Measurements from ENCODE around the gene SUPT20HL2. TPM values are rescaled to one million over a fixed set of nuclear protein-coding genes. Genes with fewer than 3 reads are reported as not detected.

SUPT20HL2 gene
- total RNA-seq, 2 donors from 2014 or later: not detected

GRCh38 chrX:24347881-24348280, 34.0 kb upstream of the SUPT20HL2 start:
- Histone ChIP-seq H3K4me1 (no peaks in the 10 kb centered on the region), H3K4me3 (no peak overlapping the region), H3K27ac (no peak overlapping the region), H3K27me3 (no peaks in the 10 kb centered on the region), H3K36me3 (no peaks in the 10 kb centered on the region), H3K9ac (ENCODE audit: low read depth in 2 of 2, low read length in 2 of 2) (no peak overlapping the region), H3K9me3 (no peaks in the 10 kb centered on the region)
- intact Hi-C loops (cut with DNase I): no loop called here
- no peak for DNase-seq
- no peak for TF ChIP-seq CTCF (IDR thresholded peaks at IDR 0.05)

DNA sequence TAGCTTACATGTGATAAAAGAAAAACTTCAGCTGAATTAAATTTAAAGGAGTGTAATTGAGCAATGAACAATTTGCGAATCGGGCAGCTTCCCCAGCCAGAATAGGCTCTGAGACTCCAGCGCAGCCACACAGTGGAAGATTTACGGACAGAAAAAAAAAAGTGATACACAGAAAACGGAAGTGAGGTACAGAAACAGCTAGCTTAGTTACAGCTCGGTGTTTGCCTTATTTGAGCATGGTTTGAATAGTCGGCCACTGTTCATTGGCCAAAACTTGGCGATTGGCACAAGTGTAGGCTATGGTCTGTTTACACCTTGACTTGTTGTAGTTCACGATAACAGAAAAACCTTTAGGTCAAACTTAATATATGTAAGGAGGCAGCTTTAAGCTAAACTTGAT, 29.9 kb upstream of the SUPT20HL2 start:
- Histone ChIP-seq H3K36me3 (no peaks in the 10 kb centered on the region), H3K9ac (ENCODE audit: low read depth in 2 of 2, low read length in 2 of 2) (no peak overlapping the region), H3K4me3 (no peak overlapping the region), H3K4me1 (no peaks in the 10 kb centered on the region), H3K27ac (no peak overlapping the region), H3K27me3 (no peaks in the 10 kb centered on the region), H3K9me3 (no peaks in the 10 kb centered on the region)
- intact Hi-C loops (cut with DNase I): no loop called here
- TF ChIP-seq CTCF (IDR thresholded peaks at IDR 0.05): no peak
- DNase-seq: no peak

DNA sequence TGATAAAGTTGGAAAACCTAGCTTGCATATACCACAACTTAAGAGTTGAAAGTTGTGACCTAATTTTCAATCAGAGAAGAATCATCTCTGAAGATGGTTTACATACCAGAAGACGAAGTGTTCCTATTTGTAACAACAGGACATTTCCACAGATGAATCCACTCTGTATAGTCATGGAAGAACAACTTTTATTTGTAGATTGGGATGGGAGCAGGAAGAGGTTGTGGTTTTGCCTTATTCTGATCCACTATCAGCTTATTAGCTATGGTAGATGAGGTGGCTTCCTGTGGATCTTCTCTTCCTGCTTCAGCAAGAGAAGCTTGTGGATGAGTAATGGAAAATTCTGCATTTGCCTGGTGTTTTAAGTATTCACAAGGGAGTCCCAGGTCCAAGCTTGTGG, 27.9 kb upstream of the SUPT20HL2 start:
- H3K4me1 ChIP-seq: no peaks in the 10 kb centered on the region
- no peak for DNase-seq
- no peak for TF ChIP-seq CTCF (IDR thresholded peaks at IDR 0.05)
- H3K36me3 ChIP-seq: no peaks in the 10 kb centered on the region
- intact Hi-C loops (cut with DNase I): no loop called here
- no peak overlapping the region for H3K4me3 ChIP-seq
- H3K9me3 ChIP-seq: no peaks in the 10 kb centered on the region
- H3K9ac ChIP-seq (ENCODE audit: low read depth in 2 of 2, low read length in 2 of 2): no peak overlapping the region
- no peak overlapping the region for H3K27ac ChIP-seq
- no peaks in the 10 kb centered on the region for H3K27me3 ChIP-seq

DNA sequence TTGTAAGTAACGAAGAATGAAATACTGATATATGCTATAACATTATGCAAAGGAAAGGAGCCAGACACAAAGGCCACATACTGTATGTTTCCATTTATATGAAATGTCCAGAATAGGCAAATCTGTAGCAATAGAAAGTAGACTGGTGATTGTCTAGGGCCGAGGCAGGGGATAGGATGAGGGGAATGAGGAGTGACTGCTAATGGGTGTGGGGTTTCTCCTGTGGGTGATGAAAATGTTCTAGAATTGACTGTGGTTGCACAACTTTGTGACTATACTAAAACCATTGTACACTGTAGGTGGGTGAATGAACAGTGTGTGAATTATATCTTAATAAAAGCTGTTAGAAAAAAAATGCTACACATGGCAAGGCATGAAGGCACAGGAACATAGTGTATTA, 26.6 kb upstream of the SUPT20HL2 start:
- DNase-seq: no peak
- Histone ChIP-seq H3K9me3 (no peaks in the 10 kb centered on the region), H3K4me3 (no peak overlapping the region), H3K4me1 (no peaks in the 10 kb centered on the region), H3K27me3 (no peaks in the 10 kb centered on the region), H3K27ac (no peak overlapping the region), H3K36me3 (no peaks in the 10 kb centered on the region), H3K9ac (ENCODE audit: low read depth in 2 of 2, low read length in 2 of 2) (no peak overlapping the region)
- intact Hi-C loops (cut with DNase I): no loop called here
- TF ChIP-seq CTCF (IDR thresholded peaks at IDR 0.05): no peak

DNA sequence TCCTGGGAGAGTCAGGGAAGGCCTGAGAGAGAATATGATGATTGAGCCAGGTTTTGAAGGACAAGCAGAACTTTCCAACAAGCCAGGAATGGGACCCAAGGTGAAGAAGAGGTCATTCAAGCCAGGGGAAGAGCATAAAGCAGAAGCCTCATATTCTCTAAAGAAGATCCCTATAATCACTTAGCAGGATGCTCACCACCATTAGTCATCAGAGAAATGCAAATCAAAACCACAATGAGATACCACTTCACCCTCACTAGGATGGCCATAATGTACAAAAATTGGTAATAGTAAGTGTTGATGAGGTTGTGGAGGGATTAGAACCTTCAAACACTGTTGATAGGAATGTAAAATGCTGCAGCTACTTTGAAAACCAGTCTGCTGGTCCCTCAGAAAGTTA, 26.0 kb upstream of the SUPT20HL2 start:
- no peaks in the 10 kb centered on the region for H3K36me3 ChIP-seq
- H3K9ac ChIP-seq (ENCODE audit: low read depth in 2 of 2, low read length in 2 of 2): no peak overlapping the region
- no peak for DNase-seq
- H3K9me3 ChIP-seq: no peaks in the 10 kb centered on the region
- H3K27me3 ChIP-seq: no peaks in the 10 kb centered on the region
- intact Hi-C loops (cut with DNase I): no loop called here
- no peak overlapping the region for H3K4me3 ChIP-seq
- H3K27ac ChIP-seq: no peak overlapping the region
- no peaks in the 10 kb centered on the region for H3K4me1 ChIP-seq
- TF ChIP-seq CTCF (IDR thresholded peaks at IDR 0.05): no peak

DNA sequence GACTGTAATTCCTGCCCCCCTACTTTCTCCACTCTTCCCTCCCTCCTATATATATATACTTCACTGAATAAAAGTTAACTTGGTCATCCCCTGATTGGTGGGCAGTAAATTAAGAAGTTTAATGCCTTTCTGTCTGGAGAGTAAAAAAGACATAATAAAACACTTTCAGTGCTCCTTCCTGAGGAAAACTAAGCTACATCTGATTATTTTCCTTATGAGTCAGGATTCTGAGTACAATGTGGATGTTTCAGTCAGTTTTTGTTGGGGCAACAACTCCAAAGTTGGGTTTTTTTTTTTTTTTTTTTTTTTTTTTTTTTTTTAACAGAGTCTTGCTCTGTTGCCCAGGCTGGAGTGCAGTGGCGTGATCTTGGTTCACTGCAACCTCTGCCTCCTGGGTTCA, 22.0 kb upstream of the SUPT20HL2 start:
- Histone ChIP-seq H3K36me3 (no peaks in the 10 kb centered on the region), H3K9me3 (no peaks in the 10 kb centered on the region), H3K4me3 (no peak overlapping the region), H3K27ac (no peak overlapping the region), H3K9ac (ENCODE audit: low read depth in 2 of 2, low read length in 2 of 2) (no peak overlapping the region), H3K4me1 (no peaks in the 10 kb centered on the region), H3K27me3 (no peaks in the 10 kb centered on the region)
- no peak for DNase-seq
- TF ChIP-seq CTCF (IDR thresholded peaks at IDR 0.05): no peak
- intact Hi-C loops (cut with DNase I): no loop called here

All from colonic mucosa (tissue), 4 donors.